SK-N-SH (cell line): ENCODE measurements around the gene ADRA1B. TPM values are rescaled to one million over a fixed set of nuclear protein-coding genes. Genes with fewer than 3 reads are reported as not detected.

Source experiments
- CTCF ChIA-PET: fragments of 300-600, 350-600 bp; formaldehyde crosslinking; extraction: SDS; loops from one replicate; lab custom pipeline; 2021; lab: Yijun Ruan, JAX
- POLR2A ChIA-PET: fragments of 350-600 bp; sonication (Branson Sonifier 250); formaldehyde crosslinking; extraction: SDS; loops from one replicate; lab custom pipeline; 2020; ENCODE audit warnings: antibody characterized with exemption, inconsistent platforms; lab: Yijun Ruan, JAX
- DNase-seq: peaks from one replicate; pipeline ENCODE4 v3.0.0; 2012
- H2AFZ ChIP-seq: fragments of 200-600 bp; sonication (generic); 2 replicates; pipeline ENCODE4 v1.8.1; 2016; ENCODE audit warnings: antibody characterized with exemption, mild to moderate bottlenecking, low read depth
- H3F3A ChIP-seq: fragments of 200-600 bp; sonication (generic); replicated peaks from 2 replicates; pipeline ENCODE3; 2016; ENCODE audit warnings: antibody characterized with exemption, mild to moderate bottlenecking; ENCODE audit not compliant: insufficient read depth
- H3K27ac ChIP-seq, 2 experiments: fragments of 200-500 bp in 1 of 2; fragments of 200-600 bp in 1 of 2; sonication (Bioruptor generic) in 1 of 2; sonication (generic), shearing (Covaris generic) in 1 of 2; 2 replicates each; pipeline versions ENCODE4 v1.5.1 to v1.6.1; 2014 to 2016; ENCODE audit warnings: low read depth in 2 of 2, inconsistent platforms in 1 of 2, low read length in 1 of 2, mild to moderate bottlenecking in 1 of 2, mixed read lengths in 1 of 2
- H3K27me3 ChIP-seq: fragments of 200-600 bp; sonication (generic), shearing (Covaris generic); 2 replicates; pipeline ENCODE4 v1.6.1; 2016; ENCODE audit warnings: mixed run types; ENCODE audit not compliant: insufficient read depth
- H3K36me3 ChIP-seq, 2 experiments: fragments of 200-500 bp in 1 of 2; fragments of 200-600 bp in 1 of 2; sonication (Bioruptor generic) in 1 of 2; sonication (generic) in 1 of 2; replicated peaks in 1 of 2; 2 replicates each; pipeline versions ENCODE3 to v1.5.1; 2014 to 2016; ENCODE audit warnings: low read length in 1 of 2, mild to moderate bottlenecking in 1 of 2; ENCODE audit not compliant: insufficient read depth in 2 of 2, control insufficient read depth in 1 of 2
- H3K4me1 ChIP-seq, 2 experiments: fragments of 200-500 bp in 1 of 2; fragments of 200-600 bp in 1 of 2; sonication (Bioruptor generic) in 1 of 2; sonication (generic), shearing (Covaris generic) in 1 of 2; 2 replicates each; pipeline versions ENCODE4 v1.5.1 to v1.6.1; 2014 to 2016; ENCODE audit warnings: low read depth in 1 of 2, low read length in 1 of 2, mixed run types in 1 of 2; ENCODE audit not compliant: insufficient read depth in 2 of 2, control insufficient read depth in 1 of 2
- H3K4me2 ChIP-seq: fragments of 200-600 bp; sonication (generic), shearing (Covaris generic); 2 replicates; pipeline ENCODE4 v1.6.1; 2017; ENCODE audit warnings: mixed run types
- H3K4me3 ChIP-seq, 2 experiments: fragments of 200-500 bp in 1 of 2; fragments of 200-600 bp in 1 of 2; sonication (Bioruptor generic) in 1 of 2; sonication (generic), shearing (Covaris generic) in 1 of 2; 2 replicates each; pipeline versions ENCODE4 v1.5.1 to v1.8.1; 2014 to 2016; ENCODE audit warnings: low read depth in 2 of 2, inconsistent platforms in 1 of 2, low read length in 1 of 2, mild to moderate bottlenecking in 1 of 2, mixed read lengths in 1 of 2, moderate library complexity in 1 of 2
- H3K79me2 ChIP-seq: fragments of 200-600 bp; sonication (generic); 2 replicates; pipeline ENCODE4 v1.8.1; 2017; ENCODE audit warnings: mild to moderate bottlenecking; ENCODE audit not compliant: insufficient read depth
- H3K9ac ChIP-seq: fragments of 200-600 bp; sonication (generic); 2 replicates; pipeline ENCODE4 v1.6.1; 2017; ENCODE audit warnings: mixed run types
- H3K9me2 ChIP-seq: fragments of 200-600 bp; sonication (generic); 2 replicates; pipeline ENCODE4 v1.6.1; 2017; ENCODE audit warnings: mixed run types
- H3K9me3 ChIP-seq: fragments of 200-600 bp; sonication (generic); 2 replicates; pipeline ENCODE4 v1.6.1; 2017; ENCODE audit warnings: mixed run types, mild to moderate bottlenecking, moderate library complexity
- H4K20me1 ChIP-seq: fragments of 200-600 bp; sonication (generic); 2 replicates; pipeline ENCODE4 v1.6.1; 2017; ENCODE audit warnings: mild to moderate bottlenecking, mixed run types; ENCODE audit not compliant: insufficient read depth
- CHD2 ChIP-seq: fragments of 150-350 bp; IDR thresholded peaks from 2 replicates; pipeline ENCODE4 v1.6.1; 2018; ENCODE audit warnings: low read length; ENCODE audit not compliant: partially characterized antibody
- ELF1 ChIP-seq: IDR thresholded peaks from 2 replicates; pipeline ENCODE4 v1.4.0; 2012
- EP300 ChIP-seq, 2 experiments: IDR thresholded peaks; 2 replicates each; pipeline versions ENCODE4 v1.4.0 to v1.6.1; 2012; ENCODE audit warnings: borderline replicate concordance in 1 of 2, low read depth in 1 of 2, low read length in 1 of 2
- EZH2phosphoT487 ChIP-seq: fragments of 200-600 bp; sonication (generic); IDR thresholded peaks from 2 replicates; pipeline ENCODE4 v1.6.1; 2017; ENCODE audit warnings: low read depth, mixed run types, mild to moderate bottlenecking, antibody characterized with exemption, moderate library complexity, borderline replicate concordance
- FOXJ3 ChIP-seq: sonication (generic); formaldehyde crosslinking; IDR thresholded peaks from 2 replicates; pipeline ENCODE4 v1.5.1; 2020; ENCODE audit warnings: mild to moderate bottlenecking, missing genetic modification reagents
- GABPA ChIP-seq: IDR thresholded peaks from 2 replicates; pipeline ENCODE4 v1.4.0; 2012; ENCODE audit warnings: low read depth, mild to moderate bottlenecking
- GATA2 ChIP-seq: sonication (generic); formaldehyde crosslinking; IDR thresholded peaks from 2 replicates; pipeline ENCODE4 v1.5.0; 2020; ENCODE audit warnings: mild to moderate bottlenecking, missing genetic modification reagents
- JUND ChIP-seq: IDR thresholded peaks from 2 replicates; pipeline ENCODE4 v1.4.0; 2012
- MAX ChIP-seq: IDR thresholded peaks from 2 replicates; pipeline ENCODE4 v1.4.0; 2012; ENCODE audit warnings: low read depth
- MEF2A ChIP-seq: IDR thresholded peaks from 2 replicates; pipeline ENCODE4 v1.4.0; 2012; ENCODE audit warnings: low read depth, borderline replicate concordance
- MXI1 ChIP-seq: IDR thresholded peaks from 2 replicates; pipeline ENCODE4 v1.6.1; 2012; ENCODE audit warnings: mild to moderate bottlenecking, low read depth, low read length, improper control_type of control experiment
- PBX3 ChIP-seq: IDR thresholded peaks from 2 replicates; pipeline ENCODE4; 2012
- POLR2AphosphoS5 ChIP-seq: IDR thresholded peaks from 2 replicates; pipeline ENCODE4 v1.6.1; 2012; ENCODE audit warnings: low read depth, low read length
- RAD21 ChIP-seq: IDR thresholded peaks from 2 replicates; pipeline ENCODE4 v1.6.1; 2012; ENCODE audit warnings: mild to moderate bottlenecking, low read length
- REST ChIP-seq: IDR thresholded peaks from 2 replicates; pipeline ENCODE4 v1.6.1; 2012; ENCODE audit warnings: mild to moderate bottlenecking, low read depth, low read length, moderate library complexity
- RFX5 ChIP-seq: IDR thresholded peaks from 2 replicates; pipeline ENCODE4 v1.6.1; 2012; ENCODE audit warnings: mild to moderate bottlenecking, improper control_type of control experiment, low read length
- SIN3A ChIP-seq: IDR thresholded peaks from 2 replicates; pipeline ENCODE4 v1.6.1; 2012; ENCODE audit warnings: low read depth, mild to moderate bottlenecking, low read length, moderate library complexity, borderline replicate concordance
- SMC3 ChIP-seq: IDR thresholded peaks from 2 replicates; pipeline ENCODE4 v1.6.1; 2012; ENCODE audit warnings: low read depth, low read length, improper control_type of control experiment
- TEAD4 ChIP-seq: IDR thresholded peaks from 2 replicates; pipeline ENCODE4 v1.4.0; 2012; ENCODE audit warnings: mild to moderate bottlenecking, borderline replicate concordance; ENCODE audit not compliant: insufficient read depth
- USF2 ChIP-seq: fragments of 150-350 bp; IDR thresholded peaks from 2 replicates; pipeline ENCODE4 v1.6.1; 2017; ENCODE audit warnings: antibody characterized with exemption, low read length, low read depth, borderline replicate concordance
- YY1 ChIP-seq: IDR thresholded peaks from 2 replicates; pipeline ENCODE4 v1.4.0; 2012; ENCODE audit warnings: low read depth, mild to moderate bottlenecking
- ZBTB33 ChIP-seq: IDR thresholded peaks from 2 replicates; pipeline ENCODE4 v1.4.0; 2012; ENCODE audit warnings: low read depth, borderline replicate concordance
- WGBS: methylation state at CpG from one replicate; pipeline ENCODE4 v1.1.6; 2017; ENCODE audit warnings: low lambda C conversion rate; 5-methylcytosine and 5-hydroxymethylcytosine counted together
- polyA plus RNA-seq, 3 experiments: library from polyadenylated mRNA; depleted of rRNA; stranded (reverse); fragments of >200 nt; gene quantifications; 2 replicates each; pipeline ENCODE4 v1.2.3, GENCODE V29; 2012

ADRA1B gene
- polyA plus RNA-seq, 1 of the 3 experiments (the other 2 are of a cell fraction): 2.2 TPM

GRCh38 chr5:159880676-159881075, 35.6 kb upstream of the ADRA1B start:
- no peaks in the 10 kb centered on the region for H4K20me1 ChIP-seq
- no peak overlapping the region for H2AFZ ChIP-seq
- no peak overlapping the region for H3K9ac ChIP-seq
- CTCF ChIA-PET: no interaction called here
- H3K27ac ChIP-seq: no peak overlapping the region
- no peaks in the 10 kb centered on the region for H3K27me3 ChIP-seq
- no peak overlapping the region for H3K4me2 ChIP-seq
- H3K36me3 ChIP-seq: no peaks in the 10 kb centered on the region
- no peaks in the 10 kb centered on the region for H3K9me3 ChIP-seq
- no peak for TF ChIP-seq RAD21
- TF ChIP-seq PBX3: no peak
- no peak for TF ChIP-seq MXI1
- no peak for TF ChIP-seq MEF2A
- no peak for TF ChIP-seq ELF1
- TF ChIP-seq TEAD4: no peak
- no peak for TF ChIP-seq GATA2 (CRISPR knock-in tag)
- no peak for TF ChIP-seq MAX
- TF ChIP-seq GABPA: no peak
- TF ChIP-seq SMC3: no peak
- no peak for TF ChIP-seq ZBTB33
- TF ChIP-seq CHD2: no peak
- TF ChIP-seq, all 33 proteins: peak for 0
- POLR2A ChIA-PET: no interaction called here
- no peak overlapping the region for H3K4me3 ChIP-seq
- no peak for DNase-seq
- H3K79me2 ChIP-seq: no peaks in the 10 kb centered on the region
- H3K9me2 ChIP-seq: no peaks in the 10 kb centered on the region
- peaks cover 37% of the 10 kb centered on the region for H3F3A ChIP-seq
- peaks cover 4 to 38% of the 10 kb centered on the region in 2 experiments for H3K4me1 ChIP-seq
- WGBS: 74% methylated on average over 2 of the region's 2 CpGs

GRCh38 chr5:159881967-159882366, 34.3 kb upstream of the ADRA1B start:
- ChIA-PET CTCF (interaction anchor here (0.7 kb wide), 1 partner anchor 1190 kb away, joined by 3 read pairs; no protein-coding TSS in a partner anchor), POLR2A (no interaction called here)
- no peak for DNase-seq
- Histone ChIP-seq H3K9me2 (no peaks in the 10 kb centered on the region), H4K20me1 (no peaks in the 10 kb centered on the region), H3K9ac (no peak overlapping the region), H3K36me3 (no peaks in the 10 kb centered on the region), H3K79me2 (no peaks in the 10 kb centered on the region), H3K4me3 (no peak overlapping the region), H3K4me1 (peaks cover 4 to 38% of the 10 kb centered on the region in 2 experiments), H3K27ac (peak overlapping the region in 1 of 2 experiments; percentile 79; a peak in 1 of 4 replicates), H3K9me3 (no peaks in the 10 kb centered on the region), H3K27me3 (no peaks in the 10 kb centered on the region), H3F3A (peaks cover 40% of the 10 kb centered on the region), H2AFZ (no peak overlapping the region), H3K4me2 (no peak overlapping the region)
- WGBS: 52% methylated on average over 2 of the region's 2 CpGs
- TF ChIP-seq SIN3A (no peak), TEAD4 (no peak), JUND (no peak), RFX5 (no peak), REST (no peak), YY1 (no peak), FOXJ3 (CRISPR knock-in tag) (no peak), EZH2phosphoT487 (no peak), CHD2 (no peak), USF2 (no peak), POLR2AphosphoS5 (no peak), EP300 (IDR thresholded peaks at IDR 0.05; ENCODE audit: borderline replicate concordance in 1 of 2, low read depth in 1 of 2, low read length in 1 of 2) (no peak)
